Stimulated activated CD4-positive, alpha-beta T cell treated with anti-CD3 and anti-CD28 coated beads, Interleukin-2, amount 100 ng/mL, for 24 hours (primary cell): ENCODE measurements around the gene IMPA2.

ENCODE experiments used
- DNase-seq, 2 donors: peaks; one replicate each; pipeline ENCODE4 v3.0.0-alpha.2; 2020

Gene IMPA2

DNA sequence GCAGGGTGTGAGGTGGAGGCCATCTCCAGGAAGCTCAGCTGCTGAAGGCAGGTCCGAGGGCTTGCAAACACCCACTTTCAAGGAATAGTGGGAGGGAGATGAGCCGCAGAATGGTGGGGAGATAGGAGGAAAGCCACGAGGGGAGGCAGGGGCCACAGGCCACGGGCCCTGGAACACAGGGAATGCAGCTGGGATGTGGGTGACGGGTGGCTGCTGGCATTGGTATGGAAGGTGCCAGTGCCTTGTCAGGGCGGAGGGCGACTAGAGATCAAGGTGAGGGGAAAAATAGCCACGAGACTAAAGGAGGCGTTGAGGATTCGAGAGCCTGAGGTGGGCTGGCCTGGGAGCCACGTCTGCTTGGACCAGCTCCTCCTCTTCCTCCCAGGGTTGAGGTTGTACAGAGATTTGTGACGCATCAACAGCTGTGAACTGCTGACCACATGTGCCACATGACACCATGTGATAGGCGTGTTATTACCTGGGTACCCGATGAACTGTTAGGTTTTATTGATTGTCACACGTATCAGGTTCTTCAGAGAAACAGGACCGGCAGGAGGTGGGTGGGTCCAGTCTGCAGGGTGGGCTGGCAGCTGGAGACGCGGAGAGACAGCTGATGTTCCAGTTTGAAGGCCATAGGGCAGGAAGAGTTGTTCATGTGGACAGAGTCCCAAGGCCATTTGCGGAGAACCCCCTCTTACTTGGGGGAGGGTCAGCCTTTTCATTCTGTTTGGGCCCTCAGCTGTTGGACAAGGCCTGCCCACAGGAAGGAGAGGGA, 9.9 kb downstream of the IMPA2 start:
- DNase-seq = no peak

DNA sequence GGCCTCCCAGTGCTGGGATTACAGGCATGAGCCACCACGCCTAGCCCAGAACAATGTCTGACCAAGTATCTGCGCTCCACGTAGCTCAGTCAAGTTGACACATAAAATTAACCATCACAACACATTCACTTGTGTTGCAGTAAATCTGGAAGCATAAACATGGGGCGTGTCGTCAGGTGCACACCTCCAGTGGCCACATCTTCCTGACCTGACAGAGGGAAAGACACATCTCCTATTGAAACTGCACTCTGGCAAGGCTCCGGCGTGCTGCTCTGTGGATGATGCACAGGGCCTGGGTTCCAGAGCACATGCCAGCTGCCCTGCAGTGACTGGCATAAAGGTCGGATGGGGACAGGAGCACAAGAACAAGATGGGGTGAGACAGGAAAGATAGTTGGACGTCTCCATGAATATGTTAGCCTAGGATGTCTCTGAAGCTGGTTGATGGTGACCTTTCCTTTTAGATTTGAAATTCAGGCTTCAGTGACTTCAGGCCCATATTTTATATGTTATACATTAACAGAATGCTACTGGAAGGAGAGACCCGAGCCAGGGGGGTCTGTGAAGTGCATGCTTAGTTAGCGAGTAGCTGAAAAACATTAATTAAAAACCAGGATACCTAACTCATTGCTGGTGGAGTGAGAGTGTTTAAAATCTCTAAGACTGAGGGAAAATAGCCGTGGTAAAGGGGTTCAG, 10.9 kb downstream of the IMPA2 start:
- no peak for DNase-seq

DNA sequence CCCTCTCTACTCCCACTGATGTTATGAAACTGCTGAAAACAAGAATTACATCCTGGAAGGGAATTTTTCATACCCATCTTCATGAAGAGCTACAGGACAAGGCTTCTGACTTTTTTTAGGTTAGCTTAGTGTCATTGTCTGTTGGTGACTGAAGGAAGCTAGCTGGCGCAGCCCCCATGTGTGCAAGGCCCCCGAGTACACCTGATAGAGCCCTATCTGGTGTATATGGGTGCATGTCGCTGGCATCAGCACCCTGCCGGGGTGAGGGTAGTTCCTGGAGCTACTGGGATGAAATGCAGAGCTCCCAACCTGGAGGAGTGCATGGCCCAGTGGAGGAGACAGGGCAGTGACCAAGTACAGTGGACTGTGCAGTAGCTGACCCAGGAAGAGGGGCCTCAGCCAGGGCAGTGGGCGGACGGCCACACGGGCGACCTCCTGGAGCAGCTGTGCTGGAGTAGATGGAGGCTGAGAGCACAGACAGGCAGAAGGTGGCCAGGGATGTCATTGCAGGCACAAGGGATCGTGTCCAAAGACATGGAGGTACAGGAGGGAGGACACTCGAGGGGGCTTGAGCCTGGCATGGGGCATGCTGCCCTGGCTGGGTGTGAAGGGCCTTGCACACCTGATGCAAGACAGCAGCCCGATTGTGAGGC, 12.1 kb downstream of the IMPA2 start:
- no peak for DNase-seq

GRCh38 chr18:11994336-11994702, 13.0 kb downstream of the IMPA2 start:
- DNase-seq = no peak

DNA sequence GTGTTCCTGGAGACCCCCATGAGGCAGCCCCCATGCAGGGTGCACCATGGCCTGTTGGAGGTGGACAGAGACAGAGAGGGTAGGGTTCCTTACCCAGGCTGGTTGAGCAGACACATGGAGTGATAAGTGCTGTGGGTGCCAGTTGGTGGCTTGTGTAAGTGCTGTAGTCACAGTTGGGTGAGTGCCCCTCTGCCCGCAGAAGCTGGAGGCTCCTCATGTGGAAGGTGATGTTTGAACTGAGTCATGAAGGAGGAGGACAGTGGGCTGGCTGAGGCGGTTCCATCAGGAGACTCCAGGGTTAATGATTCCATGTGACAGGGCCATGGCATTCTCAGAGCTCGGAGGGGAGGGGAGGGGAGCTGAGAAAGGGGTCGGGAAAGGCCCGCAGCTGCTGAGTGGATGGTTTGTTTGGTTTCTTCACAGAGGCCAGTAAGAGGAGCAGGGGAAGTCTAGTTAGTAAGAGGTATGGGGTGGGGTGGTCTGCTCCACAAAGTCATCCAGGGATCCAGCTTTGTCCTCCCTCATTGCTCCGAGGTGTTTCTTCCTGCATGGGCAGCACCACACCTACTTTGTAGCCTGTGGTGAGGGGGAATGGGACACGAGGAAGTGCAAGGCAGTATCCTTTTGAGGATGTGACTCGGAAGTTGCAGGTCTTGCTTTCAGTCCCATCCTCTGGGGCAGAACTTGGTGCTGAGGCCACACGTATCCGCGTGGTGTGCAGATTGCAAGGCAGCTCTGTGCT, 13.6 kb downstream of the IMPA2 start:
- no peak for DNase-seq

DNA sequence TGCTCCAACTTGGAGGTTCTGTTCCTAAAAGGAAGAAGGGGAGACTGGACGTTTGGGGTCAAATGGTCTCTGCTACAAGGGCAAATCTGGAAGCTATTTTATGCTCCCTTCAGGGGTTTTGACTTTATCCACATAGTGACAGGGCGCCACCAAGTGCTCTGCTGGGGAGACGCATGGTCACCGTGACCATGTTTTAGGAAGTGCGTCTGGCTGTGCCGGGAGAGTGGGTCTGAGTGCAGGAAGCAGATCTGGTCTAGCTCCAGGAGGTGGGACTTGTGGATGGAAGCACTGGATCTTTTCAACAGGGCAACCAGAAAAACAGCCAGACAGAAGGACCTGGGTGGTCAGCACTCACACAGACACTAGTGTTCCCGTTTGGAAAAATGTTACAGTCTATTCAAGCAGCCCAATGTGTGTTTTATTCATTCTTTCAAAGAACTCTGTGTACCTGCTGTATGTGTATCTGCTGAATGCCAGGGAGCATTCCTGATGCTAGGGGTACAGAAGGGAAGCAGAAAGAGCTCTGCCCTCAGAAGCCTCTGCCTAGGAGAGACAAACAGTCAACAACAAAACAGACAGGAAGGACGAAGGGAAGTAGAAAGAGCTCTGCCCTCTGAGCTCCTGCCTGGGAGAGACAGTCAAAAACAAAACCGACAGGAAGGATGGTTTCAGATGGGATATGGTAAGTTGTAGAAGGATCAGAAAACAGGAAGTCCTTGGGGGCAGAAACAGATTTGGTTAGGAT, 14.3 kb downstream of the IMPA2 start:
- DNase-seq = peak; percentile 58 to 62

GRCh38 chr18:11996190-11996754, 15.0 kb downstream of the IMPA2 start:
- no peak for DNase-seq

DNA sequence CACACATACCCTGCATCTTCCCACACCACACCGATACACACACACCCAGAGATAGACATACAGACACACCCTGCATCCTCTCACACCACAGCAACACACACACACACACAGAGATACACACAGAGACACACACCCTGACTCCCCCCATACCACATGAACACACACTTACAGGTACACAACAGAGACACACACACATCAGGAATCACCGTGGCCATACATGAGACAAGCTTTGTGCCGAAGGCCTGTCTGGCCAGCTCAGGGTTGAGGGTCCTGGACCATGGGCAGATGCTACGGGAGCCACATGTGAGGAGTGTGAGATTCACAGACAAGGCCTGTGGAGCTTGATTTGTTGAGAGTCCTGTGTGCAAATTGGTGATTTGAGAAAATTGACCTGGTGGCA, 15.6 kb downstream of the IMPA2 start:
- no peak for DNase-seq

- DNase-seq = no peak
These were observed 16.2 kb downstream of the IMPA2 start for GRCh38 chr18:11997466-11997865.

GRCh38 chr18:11998193-11998592, 16.9 kb downstream of the IMPA2 start:
- no peak for DNase-seq

- no peak for DNase-seq
These were observed 18.1 kb downstream of the IMPA2 start for GRCh38 chr18:11999429-11999828.

DNA sequence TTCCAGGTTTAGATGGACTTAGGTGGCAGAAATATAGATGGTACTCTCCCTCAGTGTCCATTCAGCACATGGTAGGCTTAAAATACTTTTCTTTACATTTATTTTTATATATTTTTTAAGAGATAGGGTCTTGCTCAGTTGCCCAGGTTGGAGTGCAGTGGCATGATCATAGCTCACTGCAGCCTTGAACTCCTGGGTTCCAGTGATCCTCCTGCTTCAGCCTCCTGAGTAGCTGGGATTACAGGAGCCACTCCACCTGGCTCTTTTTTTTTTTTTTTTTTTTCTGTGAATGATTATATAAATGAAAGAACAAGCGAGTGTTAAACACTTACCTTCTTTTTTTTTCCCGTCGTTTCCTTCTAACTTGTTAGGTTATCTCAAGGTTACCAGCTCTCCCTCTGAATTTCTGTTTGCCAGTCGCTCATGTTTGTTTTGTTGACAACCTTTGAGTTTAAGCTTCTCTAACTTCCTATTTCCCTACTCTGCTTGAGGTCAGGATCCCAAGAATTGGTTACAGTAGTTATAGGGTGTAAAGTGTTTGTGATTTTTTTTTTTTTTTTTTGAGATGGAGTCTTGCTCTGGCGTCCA, 18.9 kb downstream of the IMPA2 start:
- no peak for DNase-seq

DNA sequence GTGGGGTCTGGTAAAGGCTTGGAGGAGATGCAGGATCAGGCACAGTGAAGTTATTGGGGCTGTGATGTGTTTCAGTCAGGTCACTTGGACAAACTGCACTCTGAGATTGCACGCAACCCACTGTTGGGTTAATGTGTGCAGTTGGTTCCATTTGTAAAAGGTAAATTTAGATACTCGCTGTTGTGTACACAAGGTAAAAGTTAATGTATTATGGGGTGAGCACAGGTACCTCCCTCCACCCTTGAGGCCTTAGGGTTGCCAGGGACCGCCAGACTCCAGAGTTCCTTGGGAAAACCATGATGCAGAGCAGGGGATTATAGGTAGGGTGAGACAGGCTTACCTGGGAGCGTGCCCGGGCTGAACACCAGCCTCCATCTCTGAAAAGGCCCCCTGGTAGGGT, 20.1 kb downstream of the IMPA2 start:
- DNase-seq = no peak

GRCh38 chr18:12003894-12004293, 22.6 kb downstream of the IMPA2 start:
- DNase-seq = no peak

DNA sequence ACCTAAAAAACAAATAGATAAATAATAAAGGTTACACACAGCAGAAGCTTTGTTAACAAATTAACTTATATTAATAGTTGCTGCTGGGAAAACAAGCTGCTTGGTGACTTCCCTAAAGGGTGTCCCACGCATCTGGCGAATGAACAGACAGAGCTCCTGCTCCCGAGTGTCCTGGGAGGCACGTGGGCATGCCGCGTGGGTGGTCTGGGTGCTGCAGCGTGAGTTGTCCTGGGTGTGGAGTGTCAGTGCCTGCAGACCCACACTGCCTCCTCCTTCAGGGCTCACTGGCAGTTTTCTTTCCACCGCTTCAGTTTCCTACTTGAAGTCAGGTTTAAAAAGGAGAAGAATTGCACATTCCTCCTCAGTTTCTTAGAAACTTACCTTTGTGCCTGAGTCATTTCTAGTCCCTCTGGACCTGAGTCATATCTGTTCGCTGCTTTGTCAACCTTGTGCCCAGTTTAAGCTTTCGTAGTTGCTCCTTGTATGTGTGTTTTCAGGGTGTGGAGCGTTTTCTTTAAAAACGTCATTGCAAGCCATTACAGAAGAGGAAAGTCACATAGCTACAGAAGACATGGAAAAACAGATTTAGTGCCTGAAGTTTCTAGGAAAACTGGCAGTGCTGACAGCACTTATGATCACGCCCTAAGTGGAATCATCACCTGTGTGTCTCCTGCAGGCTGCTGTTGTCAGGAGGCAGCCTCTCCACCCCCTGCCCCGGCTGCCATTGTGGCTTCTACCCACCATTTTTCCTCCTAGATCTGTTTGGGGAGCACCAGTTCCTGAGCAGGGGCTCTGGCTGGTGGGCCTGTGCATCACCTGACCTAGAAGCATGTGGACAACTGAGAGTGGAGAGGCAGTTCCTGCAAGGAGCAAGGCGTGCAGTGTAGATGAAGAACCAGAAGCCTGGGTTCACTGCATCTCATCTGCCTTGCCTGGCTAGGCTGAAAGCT, 24.5 kb downstream of the IMPA2 start:
- DNase-seq = no peak

DNA sequence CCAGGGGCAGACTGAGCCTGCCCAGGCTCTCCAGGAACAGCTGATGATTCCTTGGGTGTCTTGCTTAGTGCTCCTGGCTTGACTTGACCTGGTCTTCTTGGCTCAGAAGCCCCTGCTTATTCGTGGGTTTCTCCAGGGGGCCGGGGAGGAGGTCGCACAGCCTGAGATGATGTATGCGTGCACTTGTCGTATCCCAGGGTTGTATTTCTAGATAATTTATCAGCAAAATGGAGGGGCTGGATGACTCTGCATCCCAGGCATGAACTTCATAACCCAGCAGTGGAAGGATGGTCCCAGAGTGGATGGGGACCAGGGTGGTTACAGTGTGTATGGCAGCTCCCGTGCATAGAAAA, 25.2 kb downstream of the IMPA2 start:
- DNase-seq = no peak

DNA sequence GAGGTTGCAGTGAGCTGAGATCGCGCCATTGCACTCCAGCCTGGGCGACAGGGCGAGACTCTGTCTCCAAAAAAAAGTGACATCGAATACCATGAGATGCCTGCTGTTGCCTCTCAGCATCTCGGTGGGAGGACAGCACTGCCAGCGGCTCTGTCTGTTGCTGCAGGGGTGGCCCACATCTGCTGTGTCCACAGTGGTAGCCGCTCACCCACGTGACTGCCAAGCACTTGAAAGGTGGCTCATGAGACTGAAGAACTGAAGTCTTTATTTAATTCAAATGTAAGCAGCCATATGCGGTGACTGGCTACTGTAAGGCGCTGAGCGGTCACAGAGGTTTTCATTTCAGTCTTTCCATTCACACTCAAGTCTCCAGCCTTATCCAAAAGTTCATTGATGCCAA, 25.8 kb downstream of the IMPA2 start:
- no peak for DNase-seq

GRCh38 chr18:12008181-12008767, 27.0 kb downstream of the IMPA2 start:
- no peak for DNase-seq

DNA sequence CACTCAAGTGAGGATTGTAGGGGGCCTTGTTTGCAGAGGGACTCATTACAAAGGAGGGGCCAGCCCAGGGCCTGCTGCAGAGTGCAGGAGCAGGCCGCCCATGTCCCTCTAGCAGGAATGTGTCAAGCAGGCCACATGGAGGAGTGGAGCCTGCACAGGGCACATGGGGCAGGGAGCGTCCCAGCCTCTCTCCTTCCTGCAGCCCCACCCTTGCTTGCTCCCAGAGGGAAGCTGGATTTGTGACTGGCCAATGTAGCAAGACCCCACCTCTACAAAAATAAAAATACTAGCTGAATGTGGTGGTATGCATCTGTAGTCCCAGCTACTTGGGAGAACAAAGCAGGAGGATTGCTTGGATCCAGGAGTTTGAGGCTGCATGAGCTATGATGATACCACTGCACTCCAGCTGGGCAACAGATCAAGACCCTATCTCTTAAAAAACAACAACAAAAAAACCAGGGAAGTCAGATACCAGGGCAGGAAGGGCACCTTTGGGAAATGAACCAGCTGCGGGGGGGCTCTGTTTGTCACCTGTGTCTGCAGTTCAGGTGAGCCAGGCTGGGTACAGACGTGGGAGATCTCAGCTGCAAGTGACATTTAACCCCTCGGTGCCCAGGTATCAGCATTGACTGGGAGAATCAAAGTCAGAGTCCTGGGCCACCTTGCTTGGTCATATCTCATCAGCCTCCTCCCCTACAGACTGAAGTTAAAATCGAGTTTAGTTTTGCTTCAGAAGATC, 27.7 kb downstream of the IMPA2 start:
- DNase-seq = no peak
